ENCODE results near the gene FBXL16.

FBXL16 gene

DNA sequence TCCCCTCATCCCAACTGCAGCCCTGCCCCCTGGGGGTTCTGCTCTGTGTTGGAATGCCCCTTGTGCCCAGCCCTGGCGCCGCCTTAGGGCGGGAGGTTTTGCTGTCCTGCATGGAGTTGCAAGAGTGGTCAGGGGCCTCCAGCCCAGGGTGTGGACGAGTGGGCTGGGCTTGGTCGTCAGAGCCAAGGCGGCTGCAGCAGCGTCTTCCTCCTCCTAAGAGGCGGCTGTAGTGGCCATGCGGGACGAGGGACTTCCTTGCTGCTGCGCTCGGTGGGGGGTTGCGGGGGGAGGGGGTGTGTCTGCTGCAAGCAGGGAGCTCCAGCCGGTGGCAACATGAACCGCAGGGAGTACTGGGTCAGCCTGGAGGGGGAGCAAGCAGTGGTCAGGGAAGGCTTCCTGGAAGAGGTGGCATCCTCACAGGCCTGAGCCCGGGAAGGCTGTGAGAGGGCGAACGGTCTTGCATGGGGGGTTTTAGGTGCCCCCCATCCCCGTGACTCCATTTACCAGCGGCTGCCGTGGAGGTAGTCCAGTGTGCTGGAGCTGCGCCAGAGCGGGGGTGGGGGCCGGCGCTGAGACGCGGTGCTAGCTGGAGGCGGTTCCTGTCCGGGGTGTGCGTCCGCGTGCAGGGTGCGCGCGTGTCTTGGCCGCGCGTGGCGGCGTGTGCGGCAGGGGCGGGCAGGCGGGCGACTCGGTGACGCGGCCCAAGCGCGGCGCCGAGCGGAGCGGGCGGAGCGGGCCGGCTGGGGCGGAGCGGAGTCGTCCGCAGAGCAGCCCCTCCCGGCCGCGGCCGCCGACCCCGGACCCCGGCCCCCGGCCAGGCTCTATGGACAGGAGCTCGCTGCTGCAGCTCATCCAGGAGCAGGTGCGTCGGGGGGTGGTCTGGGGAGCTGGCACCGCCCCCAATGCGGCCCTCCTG is 30.4 kb downstream of the FBXL16 start, which contains the start of gene RHBDL1:
Gene RHBDL1, plus strand, starts transcription at position 704 of the 916 bp plus-strand sequence. Its CDS starts 120 bp downstream, at position 824.
- DNase-seq: no peak

DNA sequence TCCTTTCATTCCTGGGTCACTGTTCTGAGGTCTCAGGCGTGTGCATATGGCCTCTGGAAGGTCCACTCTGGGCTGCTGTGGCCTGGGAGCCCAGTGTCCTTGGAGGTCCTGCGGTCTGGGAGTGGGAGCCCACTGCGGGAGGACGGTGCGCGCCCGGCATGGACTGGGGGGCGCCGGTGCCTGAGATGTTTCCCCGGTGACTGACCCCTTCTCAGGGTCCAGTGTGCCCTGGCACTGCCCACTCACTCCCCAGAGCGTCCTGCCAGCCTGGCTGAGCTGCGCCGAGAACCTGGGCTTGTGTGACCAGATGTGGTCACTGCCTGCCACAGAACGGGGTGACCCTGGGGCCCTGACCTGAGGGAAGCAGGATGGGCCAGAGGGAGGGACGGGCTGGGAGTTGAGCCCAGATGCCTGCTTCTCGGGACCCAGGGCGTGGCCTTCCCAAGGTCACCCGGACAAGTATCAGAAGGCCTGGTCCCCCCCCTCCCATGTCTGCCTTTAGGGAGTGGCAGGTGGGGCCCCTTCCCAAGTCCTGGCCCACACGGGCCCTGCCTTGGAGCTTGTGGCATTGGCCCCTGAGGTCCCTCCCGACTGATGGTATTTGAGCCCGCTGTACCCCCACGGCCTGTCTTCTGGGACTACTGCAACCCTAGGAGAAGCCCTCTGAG is 31.3 kb downstream of the FBXL16 start:
- no peak for DNase-seq

DNA sequence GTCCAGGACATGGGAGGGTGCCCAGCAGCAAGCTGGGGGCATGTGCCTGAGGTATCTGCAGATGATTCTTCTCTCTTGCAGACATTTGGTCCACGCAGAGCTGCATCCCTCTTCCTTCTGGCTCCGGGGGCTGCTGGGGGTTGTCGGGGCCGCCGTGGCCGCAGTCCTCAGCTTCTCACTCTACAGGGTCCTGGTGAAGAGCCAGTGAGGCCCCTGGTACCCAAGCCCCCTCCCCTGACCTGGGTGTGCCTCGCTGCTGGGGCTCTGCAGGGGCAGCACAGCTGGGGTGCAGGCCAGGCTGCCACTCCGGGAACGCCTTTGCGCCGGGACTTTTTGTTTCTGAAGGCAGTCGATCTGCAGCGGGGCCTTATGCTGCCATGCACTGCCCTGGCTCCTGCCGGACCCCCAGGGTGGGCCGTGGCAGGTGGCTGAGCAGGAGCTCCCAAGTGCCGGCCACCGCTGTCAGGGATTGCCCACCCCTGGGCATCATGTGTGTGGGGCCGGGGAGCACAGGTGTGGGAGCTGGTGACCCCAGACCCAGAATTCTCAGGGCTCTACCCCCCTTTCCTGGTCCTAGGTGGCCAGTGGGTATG is 32.1 kb downstream of the FBXL16 start:
- no peak for DNase-seq

DNA sequence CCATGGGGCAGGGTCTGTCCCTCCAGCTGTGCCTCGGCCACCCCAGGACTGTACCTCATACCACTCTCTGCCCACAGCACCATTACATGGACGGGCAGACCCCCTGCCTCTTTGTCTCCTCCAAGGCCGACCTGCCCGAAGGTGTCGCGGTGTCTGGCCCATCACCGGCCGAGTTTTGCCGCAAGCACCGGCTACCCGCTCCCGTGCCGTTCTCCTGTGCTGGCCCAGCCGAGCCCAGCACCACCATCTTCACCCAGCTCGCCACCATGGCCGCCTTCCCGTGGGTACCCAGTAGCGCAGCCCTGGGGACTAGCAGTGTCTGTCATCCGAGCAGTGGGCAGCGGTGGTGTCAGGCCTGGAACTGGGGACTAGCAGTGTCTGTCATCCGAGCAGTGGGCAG is 32.8 kb downstream of the FBXL16 start:
- no peak for DNase-seq

DNA sequence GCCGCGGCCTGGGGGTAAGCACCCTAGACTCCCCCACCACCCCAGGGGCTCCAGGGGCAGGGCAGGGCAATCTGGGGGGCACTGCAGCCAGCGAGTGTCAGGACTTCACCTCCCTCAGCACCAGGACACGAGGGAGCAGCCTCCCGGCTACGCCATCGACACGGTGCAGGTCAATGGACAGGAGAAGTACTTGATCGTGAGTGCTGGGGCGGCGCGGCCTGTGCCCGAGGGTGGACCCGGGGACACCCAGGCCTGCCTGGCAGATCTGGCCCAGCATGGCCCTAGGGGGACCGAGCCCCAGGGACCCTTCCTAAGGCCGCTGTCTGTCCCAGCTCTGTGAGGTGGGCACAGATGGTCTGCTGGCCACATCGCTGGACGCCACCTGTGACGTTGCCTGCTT is 33.2 kb downstream of the FBXL16 start:
- DNase-seq: no peak

DNA sequence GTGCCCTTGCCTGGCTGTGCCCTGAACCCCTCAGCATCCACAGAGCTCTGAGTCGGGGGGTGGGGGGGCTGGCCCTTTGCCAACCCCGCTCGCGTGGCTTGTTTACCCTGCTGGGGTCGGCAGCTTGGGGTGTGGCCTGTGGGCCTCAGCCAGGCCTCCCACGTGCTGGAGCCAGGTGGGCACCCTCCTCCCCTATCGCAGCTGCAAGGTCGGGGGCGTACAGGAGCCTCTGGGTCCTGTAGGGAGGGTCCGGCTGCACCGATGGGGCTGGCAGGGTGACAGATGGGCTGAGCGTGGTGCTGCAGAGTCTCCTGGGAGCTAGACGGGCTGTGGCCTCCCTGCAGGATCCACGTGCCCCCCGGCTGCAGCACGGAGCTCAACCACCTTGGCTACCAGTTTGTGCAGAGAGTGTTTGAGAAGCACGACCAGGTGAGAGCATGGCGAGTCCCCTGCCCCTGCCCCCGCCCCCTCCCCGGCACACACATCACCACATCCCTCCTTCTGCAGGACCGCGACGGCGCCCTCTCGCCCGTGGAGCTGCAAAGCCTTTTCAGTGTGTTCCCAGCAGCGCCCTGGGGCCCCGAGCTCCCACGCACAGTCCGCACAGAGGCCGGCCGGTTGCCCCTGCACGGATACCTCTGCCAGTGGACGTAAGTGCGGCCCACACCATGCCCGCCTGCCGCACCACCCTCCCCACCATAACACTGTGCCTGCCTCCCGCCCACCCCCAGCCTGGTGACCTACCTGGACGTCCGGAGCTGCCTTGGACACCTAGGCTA is 34.1 kb downstream of the FBXL16 start:
- DNase-seq: no peak

DNA sequence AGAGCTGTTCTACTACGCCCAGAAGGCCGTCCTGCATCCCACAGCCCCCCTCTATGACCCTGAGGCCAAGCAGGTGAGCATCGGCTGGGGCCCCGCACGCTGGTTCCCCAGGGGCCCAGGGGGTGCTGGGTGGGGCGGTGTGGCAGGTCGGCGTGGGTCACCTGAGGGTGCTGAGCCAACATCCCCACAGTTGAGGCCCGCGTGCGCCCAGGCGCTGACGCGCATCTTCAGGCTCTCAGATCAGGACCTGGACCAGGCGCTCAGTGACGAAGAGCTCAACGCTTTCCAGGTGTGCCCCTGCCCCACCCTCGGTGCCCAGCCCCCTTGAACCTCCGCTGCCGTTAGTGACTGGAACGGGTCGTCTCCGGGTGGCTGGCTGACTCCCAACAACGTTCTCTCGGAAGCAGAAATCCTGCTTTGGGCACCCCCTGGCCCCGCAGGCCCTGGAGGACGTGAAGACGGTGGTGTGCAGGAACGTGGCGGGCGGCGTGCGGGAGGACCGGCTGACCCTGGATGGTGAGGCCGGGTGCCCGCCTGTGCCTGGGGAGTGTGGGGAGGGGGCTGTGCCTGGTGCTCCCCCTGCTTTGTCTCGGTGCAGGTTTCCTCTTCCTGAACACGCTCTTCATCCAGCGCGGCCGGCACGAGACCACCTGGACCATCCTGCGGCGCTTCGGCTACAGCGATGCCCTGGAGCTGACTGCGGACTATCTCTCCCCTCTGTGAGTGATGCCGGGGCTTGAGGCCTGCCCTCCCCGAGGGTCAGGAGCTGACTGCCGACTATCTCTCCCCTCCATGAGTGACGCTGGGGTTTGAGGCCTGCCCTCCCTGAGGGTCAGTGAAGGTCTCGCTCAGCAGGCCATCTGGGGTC is 34.9 kb downstream of the FBXL16 start:
- DNase-seq: no peak

DNA sequence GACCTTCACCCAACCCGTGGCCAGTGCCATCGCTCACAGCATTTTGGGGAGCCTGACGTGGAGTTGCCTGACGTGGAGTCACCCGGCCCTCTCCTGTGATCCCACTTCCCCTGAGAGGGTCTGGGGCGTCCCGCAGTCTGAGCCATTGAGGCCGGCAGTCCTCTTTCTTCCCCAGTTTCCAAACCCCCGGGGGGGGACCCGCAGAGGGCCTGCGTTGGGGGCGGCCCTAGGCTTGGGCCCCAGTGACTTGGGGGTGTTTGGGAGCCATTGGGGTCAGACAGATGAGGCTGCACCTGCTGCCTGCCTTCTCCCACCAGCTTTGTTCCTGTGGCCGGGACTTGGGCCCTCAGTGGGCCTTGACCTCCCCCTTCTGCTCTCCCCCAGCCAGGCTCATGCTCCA is 35.9 kb downstream of the FBXL16 start:
- no peak for DNase-seq

DNA sequence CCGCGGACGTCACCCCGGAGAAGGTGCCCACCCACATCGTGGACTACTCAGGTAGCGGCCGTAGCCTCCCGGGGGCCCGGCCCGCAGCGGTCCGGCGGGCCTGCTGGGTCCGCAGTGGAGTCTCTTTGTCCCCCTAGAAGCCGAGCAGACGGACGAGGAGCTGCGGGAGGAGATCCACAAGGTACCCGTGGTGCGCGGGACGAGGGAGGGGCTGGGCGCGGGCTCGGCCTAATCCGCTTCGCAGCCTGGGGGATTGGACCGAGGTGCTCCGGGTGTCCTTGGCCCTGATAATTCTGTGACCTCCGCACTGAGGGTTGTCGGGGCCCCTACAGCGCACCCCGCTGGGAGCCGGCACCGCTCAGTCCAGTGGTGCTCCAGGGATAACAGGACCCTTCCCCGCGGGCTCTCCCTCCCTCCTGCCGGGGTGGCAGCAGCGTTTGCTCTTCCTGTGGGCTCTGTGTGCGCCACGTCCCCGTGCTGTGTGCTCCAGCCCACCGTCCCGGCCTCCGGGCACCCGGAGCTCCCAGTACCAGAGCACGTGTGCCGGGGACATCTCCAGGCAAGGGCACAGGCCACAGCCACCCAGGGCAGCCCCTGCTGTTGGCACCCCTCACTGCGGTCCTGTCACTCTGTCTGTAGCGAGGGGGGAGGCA is 37.0 kb downstream of the FBXL16 start:
- no peak for DNase-seq

DNA sequence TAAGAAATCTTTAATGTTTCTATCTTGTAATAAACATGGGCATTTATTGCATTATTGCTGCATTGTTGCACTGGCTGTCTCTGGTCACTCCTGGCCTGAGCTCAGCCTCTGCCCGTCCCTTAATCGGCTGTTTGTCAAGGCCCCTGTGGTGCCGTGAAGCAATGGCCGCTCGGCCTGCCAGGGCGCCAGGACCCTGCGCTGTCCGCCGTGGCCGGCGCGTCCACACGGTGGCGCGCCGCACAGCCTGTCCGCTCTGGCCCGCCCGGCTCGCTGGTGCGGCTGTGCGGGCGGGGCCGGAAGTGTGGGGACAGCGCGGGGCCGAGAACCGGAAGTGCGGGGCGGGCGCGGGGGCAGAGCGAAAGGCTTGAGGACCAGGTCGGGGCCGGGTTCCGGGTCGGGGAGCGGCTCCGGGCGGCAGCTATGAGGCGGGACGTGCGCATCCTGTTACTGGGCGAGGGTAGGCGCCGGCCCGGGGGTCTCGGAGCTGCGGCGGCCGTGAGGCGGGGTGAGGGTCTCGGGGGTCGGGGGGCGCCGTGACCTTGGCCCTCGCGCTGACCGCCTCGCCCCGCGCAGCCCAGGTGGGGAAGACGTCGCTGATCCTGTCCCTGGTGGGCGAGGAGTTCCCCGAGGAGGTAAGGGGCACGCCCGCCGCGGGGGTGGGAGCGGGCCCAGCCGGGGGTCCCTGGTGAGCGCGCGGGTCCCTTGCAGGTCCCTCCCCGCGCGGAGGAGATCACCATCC is 37.7 kb downstream of the FBXL16 start, which contains the start of gene RHOT2:
Gene RHOT2, plus strand, starts transcription at position 353 of the 739 bp plus-strand sequence. Its CDS starts 68 bp downstream, at position 421.
- peak; percentile 88 for DNase-seq

DNA sequence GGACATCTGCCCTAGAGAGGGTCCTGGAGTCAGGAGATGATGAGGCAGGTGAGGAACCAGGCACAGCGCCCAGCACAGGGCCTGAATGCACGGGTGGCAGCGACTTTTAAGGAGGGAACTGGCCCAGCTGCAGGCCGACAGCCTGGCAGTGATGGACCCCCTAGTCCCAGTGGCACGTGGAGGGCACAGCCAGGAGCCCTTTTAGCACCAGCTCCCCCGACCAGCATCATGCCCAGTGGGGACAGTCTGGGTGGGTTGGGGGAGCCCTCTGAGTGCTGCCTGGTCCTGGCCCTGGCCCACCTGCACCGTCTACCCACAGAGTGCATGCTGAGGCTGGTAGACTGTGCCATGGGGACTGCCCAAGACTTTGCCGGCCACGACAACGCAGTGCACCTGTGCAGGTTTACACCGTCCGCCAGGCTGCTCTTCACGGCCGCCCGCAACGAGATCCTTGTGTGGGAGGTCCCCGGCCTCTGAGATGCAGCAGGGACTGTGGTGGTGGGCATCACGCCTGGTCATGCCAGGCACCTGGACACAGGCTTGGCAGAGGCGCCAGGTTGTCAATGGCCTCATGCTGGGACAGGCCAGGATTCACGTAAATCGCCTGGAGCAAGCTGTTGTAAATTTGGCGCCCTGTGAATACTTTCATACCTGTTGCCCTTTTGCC is 38.4 kb downstream of the FBXL16 start:
- DNase-seq: no peak

DNA sequence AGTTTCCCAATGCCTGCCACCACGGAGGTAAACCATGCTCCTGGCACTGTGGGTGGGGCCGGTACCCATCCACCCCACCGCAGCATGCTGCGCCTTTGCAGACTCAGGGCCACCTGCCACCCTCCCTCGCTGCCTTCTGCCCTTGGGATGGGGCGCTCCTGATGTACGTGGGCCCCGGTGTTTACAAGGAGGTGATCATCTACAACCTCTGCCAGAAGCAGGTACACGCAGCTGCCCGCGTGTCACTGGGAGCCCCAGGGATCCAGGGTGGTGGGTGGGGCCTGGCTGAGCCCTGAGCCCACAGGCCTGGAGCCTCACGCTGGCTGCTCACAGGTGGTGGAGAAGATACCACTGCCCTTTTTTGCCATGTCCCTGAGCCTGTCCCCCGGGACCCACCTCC is 39.0 kb downstream of the FBXL16 start:
- DNase-seq: no peak

DNA sequence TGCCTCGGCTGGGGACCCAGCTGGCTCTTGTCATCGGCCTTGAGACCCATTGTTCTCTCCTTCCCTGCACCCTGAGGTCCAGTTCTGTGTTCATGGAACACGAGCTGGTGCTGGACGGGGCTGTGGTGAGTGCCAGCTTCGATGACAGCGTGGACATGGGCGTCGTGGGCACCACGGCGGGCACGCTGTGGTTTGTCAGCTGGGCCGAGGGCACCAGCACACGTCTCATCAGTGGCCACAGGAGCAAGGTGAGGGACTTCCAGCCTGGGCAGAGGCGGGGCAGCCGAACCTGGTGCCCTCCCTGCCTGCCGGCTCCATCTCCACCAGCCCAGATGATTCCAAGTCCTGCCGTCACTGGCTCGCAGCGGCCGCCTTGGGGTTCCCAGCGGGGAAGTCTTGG is 43.0 kb downstream of the FBXL16 start:
- DNase-seq: no peak

DNA sequence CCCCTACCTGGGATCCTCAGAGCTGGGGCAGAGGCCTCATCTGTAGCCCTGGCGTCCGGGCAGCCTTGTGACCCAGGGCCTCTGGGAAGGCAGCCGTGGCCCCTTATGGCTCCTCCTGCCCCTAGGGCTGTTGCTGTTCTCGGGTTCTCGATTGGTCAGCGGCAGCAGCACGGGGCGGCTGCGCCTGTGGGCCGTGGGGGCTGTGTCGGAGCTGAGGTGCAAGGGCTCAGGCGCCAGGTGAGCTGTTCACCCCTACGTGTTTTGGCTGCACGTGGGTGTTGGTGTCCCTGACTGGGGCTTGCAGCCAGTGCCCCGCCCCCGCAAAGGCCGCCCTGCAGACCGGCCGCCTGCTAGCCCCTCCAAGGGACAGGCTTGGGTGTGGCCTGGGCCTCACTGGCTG is 43.5 kb downstream of the FBXL16 start:
- no peak for DNase-seq

DNA sequence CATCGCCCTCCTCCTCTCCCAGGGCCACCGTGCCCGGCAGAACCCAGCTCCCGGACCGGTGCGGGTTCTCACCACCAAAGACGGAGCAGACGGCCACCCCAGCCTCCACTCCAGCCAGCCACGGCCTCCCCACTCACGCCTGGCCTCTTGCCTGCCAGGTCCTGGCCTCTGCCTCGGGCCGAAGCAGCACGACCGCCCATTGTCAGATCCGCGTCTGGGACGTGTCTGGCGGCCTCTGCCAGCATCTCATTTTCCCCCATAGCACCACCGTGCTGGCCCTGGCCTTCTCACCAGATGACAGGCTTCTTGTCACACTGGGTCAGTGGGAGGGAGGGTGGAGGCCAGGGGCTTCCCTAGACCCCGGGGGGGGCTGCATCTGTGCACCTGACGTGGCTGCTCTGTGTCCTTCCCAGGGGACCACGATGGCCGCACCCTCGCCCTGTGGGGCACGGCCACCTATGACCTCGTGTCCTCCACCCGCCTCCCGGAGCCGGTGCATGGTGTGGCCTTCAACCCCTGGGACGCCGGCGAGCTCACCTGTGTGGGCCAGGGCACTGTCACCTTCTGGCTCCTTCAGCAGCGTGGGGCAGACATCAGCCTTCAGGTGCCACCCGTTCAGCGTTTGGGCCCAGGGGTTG is 44.3 kb downstream of the FBXL16 start:
- peak; percentile 69 for DNase-seq

DNA sequence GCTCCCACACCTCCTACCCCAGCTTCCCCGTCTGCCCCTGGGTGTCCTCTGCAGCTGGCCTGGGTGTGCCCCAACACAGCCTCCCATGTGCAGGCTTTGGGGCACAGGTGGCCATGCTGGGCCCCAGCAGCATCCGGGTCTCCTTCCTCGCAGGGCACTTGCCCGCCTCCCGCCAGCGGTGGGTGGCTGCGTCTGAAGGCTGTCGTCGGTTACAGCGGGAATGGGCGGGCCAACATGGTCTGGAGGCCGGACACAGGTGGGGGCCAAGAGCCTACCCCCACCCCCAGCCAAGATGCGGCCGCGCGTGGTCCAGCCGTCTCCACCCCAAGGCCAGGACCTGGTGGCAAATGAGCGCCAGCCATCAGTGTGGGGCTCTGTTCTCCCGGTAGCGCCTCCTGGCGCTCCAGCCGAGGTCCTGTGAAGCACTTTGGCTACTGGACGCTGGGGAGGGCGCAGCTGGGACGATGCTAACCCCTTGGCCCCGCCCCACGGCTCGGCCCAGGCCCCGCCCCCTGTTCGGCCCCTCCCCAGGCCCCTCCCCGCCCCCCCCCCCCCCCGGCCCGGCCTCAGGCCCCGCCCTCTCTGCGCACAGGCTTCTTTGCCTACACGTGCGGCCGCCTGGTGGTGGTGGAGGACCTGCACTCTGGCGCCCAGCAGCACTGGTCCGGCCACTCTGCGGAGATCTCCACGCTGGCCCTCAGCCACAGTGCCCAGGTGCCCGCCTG is 45.0 kb downstream of the FBXL16 start:
- peak; percentile 85 for DNase-seq

DNA sequence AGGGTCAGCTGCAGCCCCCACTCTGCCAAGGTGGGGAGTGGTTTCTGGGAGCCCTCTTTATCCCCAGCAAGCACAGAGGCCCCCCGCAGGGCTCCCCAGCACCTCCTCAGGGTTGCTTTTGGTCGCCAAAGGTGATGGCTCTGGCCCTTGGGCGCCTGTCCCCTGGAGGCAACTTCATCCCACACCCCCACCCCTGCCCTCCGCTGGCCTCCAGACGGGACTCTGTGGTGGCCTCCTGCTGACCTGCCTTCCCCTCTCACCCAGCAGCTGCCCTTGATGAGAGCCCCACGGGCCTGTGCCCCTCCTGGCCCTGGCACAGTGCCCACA is 45.5 kb downstream of the FBXL16 start:
- DNase-seq: no peak

DNA sequence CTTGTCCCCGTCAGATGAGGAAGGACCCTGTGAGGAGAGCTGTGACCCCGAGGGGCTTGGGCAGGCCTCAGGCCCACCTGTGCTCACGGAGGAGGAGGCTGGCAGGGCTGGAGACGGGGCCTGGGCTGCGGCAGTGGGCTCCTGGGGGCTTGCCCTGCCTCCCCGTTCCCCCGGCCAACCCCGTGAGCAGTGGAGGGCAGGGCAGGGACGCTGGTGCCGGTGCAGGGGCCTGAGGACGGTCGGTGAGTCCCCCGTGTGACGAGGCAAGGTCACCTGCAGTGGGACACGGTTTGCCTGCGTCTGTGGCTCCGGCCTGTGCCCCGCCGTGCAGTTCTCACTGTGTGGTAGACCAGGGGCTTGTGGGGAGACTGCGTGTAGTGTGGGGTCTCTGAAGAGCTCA is 46.0 kb downstream of the FBXL16 start:
- no peak for DNase-seq

Measured in retina (tissue), 1 donor.